Caco-2 (cell line): Measurements from ENCODE around the gene HRH2. TPM values are rescaled to one million over a fixed set of nuclear protein-coding genes. Genes with fewer than 3 reads are reported as not detected.

Source experiments
- BruUV-seq: library from RNA; stranded (reverse); fragments of 400-500 nt; replicated peaks from 2 replicates; lab custom pipeline; 2021; lab: Mats Ljungman, UMichigan
- CTCF ChIA-PET: fragments of 300-600 bp; sonication (Branson Sonifier 250); formaldehyde crosslinking; loops from one replicate; lab custom pipeline; 2022; ENCODE audit warnings: antibody characterized with exemption; lab: Charles Lee
- POLR2A ChIA-PET: fragments of 300-600 bp; sonication (Branson Sonifier 250); formaldehyde crosslinking; loops from one replicate; lab custom pipeline; 2022; ENCODE audit warnings: antibody characterized with exemption; lab: Charles Lee
- DNase-seq, 2 experiments: peaks; one replicate each; pipeline versions ENCODE4 v3.0.0 to v3.0.0-alpha.2; 2020 to 2022
- H3K27me3 ChIP-seq: replicated peaks from 2 replicates; pipeline ENCODE4 v1.6.0; 2011; ENCODE audit warnings: low read length; ENCODE audit not compliant: control insufficient read depth, insufficient read depth
- H3K36me3 ChIP-seq: 2 replicates; pipeline ENCODE4 v1.5.1; 2011; ENCODE audit warnings: low read length; ENCODE audit not compliant: control insufficient read depth, insufficient read depth
- H3K4me1 ChIP-seq: fragments of 250-450 bp; sonication (Bioruptor Pico); 2 replicates; pipeline ENCODE4 v1.5.1; 2020; ENCODE audit warnings: mild to moderate bottlenecking
- H3K4me3 ChIP-seq: 2 replicates; pipeline ENCODE4 v1.5.1; 2011; ENCODE audit warnings: low read depth, mild to moderate bottlenecking, control low read depth, low read length
- H3K9me3 ChIP-seq: fragments of 250-450 bp; sonication (Bioruptor Pico); 2 replicates; pipeline ENCODE4 v1.5.1; 2020; ENCODE audit warnings: mild to moderate bottlenecking, moderate library complexity
- H3K27ac Mint-ChIP-seq: one replicate; pipeline ENCODE4 v1.8.0; 2022; ENCODE audit warnings: mixed read lengths; ENCODE audit not compliant: unreplicated experiment
- H3K27me3 Mint-ChIP-seq: one replicate; pipeline ENCODE4 v1.8.0; 2022; ENCODE audit warnings: mixed read lengths; ENCODE audit not compliant: insufficient read depth, unreplicated experiment
- H3K36me3 Mint-ChIP-seq: one replicate; pipeline ENCODE4 v1.8.0; 2022; ENCODE audit warnings: mild to moderate bottlenecking, mixed read lengths; ENCODE audit not compliant: insufficient read depth, unreplicated experiment
- H3K4me1 Mint-ChIP-seq: one replicate; pipeline ENCODE4 v1.8.0; 2022; ENCODE audit warnings: low read depth, mixed read lengths; ENCODE audit not compliant: unreplicated experiment
- H3K4me3 Mint-ChIP-seq: one replicate; pipeline ENCODE4 v1.8.0; 2022; ENCODE audit warnings: mild to moderate bottlenecking, moderate library complexity, mixed read lengths; ENCODE audit not compliant: unreplicated experiment
- H3K9me3 Mint-ChIP-seq: one replicate; pipeline ENCODE4 v1.8.0; 2022; ENCODE audit warnings: mixed read lengths; ENCODE audit not compliant: unreplicated experiment
- CTCF ChIP-seq, 2 experiments: fragments of 200-600 bp in 1 of 2; IDR thresholded peaks; 1 replicate in 1 of 2; 2 replicates in 1 of 2; pipeline versions ENCODE4 v1.5.1 to v1.8.0; 2011 to 2022; ENCODE audit warnings: antibody characterized with exemption in 1 of 2, control low read depth in 1 of 2, inconsistent platforms in 1 of 2, low read depth in 1 of 2, low read length in 1 of 2, mild to moderate bottlenecking in 1 of 2, moderate library complexity in 1 of 2; ENCODE audit not compliant: insufficient read depth in 1 of 2, severe bottlenecking in 1 of 2, unreplicated experiment in 1 of 2
- intact Hi-C: fragments of 100-400 bp; cut with micrococcal nuclease; formaldehyde crosslinking; loops from one replicate; pipeline ENCODE4 v1.10.0; 2022; ENCODE audit not compliant: unreplicated experiment
- total RNA-seq: library from RNA; stranded (reverse); gene quantifications from 2 replicates; pipeline ENCODE4 v1.2.3, GENCODE V29; 2022

The HRH2 gene
- total RNA-seq, 1 experiment from 2014 or later: not detected

GRCh38 chr5:175675873-175676272 lies 18.0 kb downstream of the HRH2 start:
- Histone ChIP-seq H3K4me3 (no peak overlapping the region), H3K27me3 (no peaks in the 10 kb centered on the region), H3K4me1 (no peaks in the 10 kb centered on the region), H3K36me3 (no peaks in the 10 kb centered on the region), H3K9me3 (no peaks in the 10 kb centered on the region)
- Mint-ChIP-seq H3K36me3 (no peaks in the 10 kb centered on the region), H3K9me3 (no peaks in the 10 kb centered on the region), H3K27ac (no peak overlapping the region), H3K27me3 (peaks cover 9% of the 10 kb centered on the region), H3K4me1 (peaks cover 19% of the 10 kb centered on the region), H3K4me3 (no peak overlapping the region)
- POLR2A ChIA-PET: no interaction called here
- DNase-seq: no peak
- no peak for TF ChIP-seq CTCF (IDR thresholded peaks at IDR 0.05; ENCODE audit: insufficient read depth in 1 of 2, low read depth in 1 of 2, low read length in 1 of 2, severe bottlenecking in 1 of 2, unreplicated experiment in 1 of 2)
- BruUV-seq: no TSS peak
- CTCF ChIA-PET: no interaction called here
- intact Hi-C loops: no loop called here

GRCh38 chr5:175677571-175677970 lies 19.7 kb downstream of the HRH2 start:
- H3K27me3 ChIP-seq: no peaks in the 10 kb centered on the region
- peaks cover 20% of the 10 kb centered on the region for H3K4me1 Mint-ChIP-seq
- H3K9me3 ChIP-seq: no peaks in the 10 kb centered on the region
- ChIA-PET CTCF (interaction anchor here (0.8 kb wide), 1 partner anchor 144 kb away, joined by 3 read pairs; no protein-coding TSS in a partner anchor), POLR2A (no interaction called here)
- H3K9me3 Mint-ChIP-seq: no peaks in the 10 kb centered on the region
- H3K36me3 Mint-ChIP-seq: no peaks in the 10 kb centered on the region
- H3K27me3 Mint-ChIP-seq: peaks cover 9% of the 10 kb centered on the region
- intact Hi-C loops: no loop called here
- no peaks in the 10 kb centered on the region for H3K4me1 ChIP-seq
- no peak for TF ChIP-seq CTCF (IDR thresholded peaks at IDR 0.05; ENCODE audit: insufficient read depth in 1 of 2, low read depth in 1 of 2, low read length in 1 of 2, severe bottlenecking in 1 of 2, unreplicated experiment in 1 of 2)
- no peak overlapping the region for H3K4me3 ChIP-seq
- H3K36me3 ChIP-seq: no peaks in the 10 kb centered on the region
- no TSS peak for BruUV-seq
- H3K4me3 Mint-ChIP-seq: no peak overlapping the region
- no peak overlapping the region for H3K27ac Mint-ChIP-seq
- no peak for DNase-seq

- no peak for TF ChIP-seq CTCF (IDR thresholded peaks at IDR 0.05; ENCODE audit: insufficient read depth in 1 of 2, low read depth in 1 of 2, low read length in 1 of 2, severe bottlenecking in 1 of 2, unreplicated experiment in 1 of 2)
- Histone ChIP-seq H3K4me1 (no peaks in the 10 kb centered on the region), H3K4me3 (no peak overlapping the region), H3K36me3 (no peaks in the 10 kb centered on the region), H3K27me3 (no peaks in the 10 kb centered on the region), H3K9me3 (no peaks in the 10 kb centered on the region)
- intact Hi-C loops: no loop called here
- Mint-ChIP-seq H3K4me1 (peaks cover 15% of the 10 kb centered on the region), H3K36me3 (no peaks in the 10 kb centered on the region), H3K9me3 (no peaks in the 10 kb centered on the region), H3K4me3 (no peak overlapping the region), H3K27ac (no peak overlapping the region), H3K27me3 (peaks cover 9% of the 10 kb centered on the region)
- POLR2A ChIA-PET: no interaction called here
- no peak for DNase-seq
- CTCF ChIA-PET: no interaction called here
- BruUV-seq: no TSS peak
These were observed 20.2 kb downstream of the HRH2 start for GRCh38 chr5:175678074-175678473.
